Stimulated activated CD4-positive, alpha-beta T cell treated with anti-CD3 and anti-CD28 coated beads, TNF-alpha, amount 100 ng/mL, for 4 hours (primary cell): ENCODE measurements around the gene ZNF532.

Experiments used
- DNase-seq, 3 experiments: peaks; one replicate each; pipeline ENCODE4 v3.0.0-alpha.2; 2020; ENCODE audit warnings: low read depth in 3 of 3

ZNF532 gene

DNA sequence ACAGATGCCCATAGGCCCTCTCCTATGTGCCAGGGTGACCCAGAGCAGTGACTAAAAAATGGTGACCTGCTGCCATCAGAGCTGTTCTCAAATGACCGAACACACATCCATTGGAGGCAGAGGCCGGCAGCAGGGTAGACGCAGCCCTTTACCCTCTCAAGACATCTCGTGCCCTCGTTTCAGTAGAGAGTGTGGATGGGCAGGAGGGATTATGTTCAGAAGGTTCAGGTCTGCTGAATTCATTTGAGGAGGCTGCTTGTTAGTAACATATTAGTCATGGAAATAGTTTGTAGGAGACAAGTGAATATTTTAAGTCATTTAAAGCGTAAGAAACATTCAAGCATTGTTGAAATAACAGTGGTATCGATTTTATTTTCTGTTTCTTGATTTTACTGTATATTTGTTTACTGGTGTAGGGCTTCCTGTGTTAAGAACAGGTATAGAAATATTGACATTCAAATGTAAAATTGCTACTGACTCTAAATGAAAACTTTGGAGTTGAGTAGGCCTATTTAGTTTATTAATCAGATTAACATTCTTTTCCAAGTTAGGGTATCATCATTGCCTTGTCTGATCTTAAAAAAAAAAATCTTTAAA is 82.6 kb downstream of the ZNF532 start:
- no peak for DNase-seq

DNA sequence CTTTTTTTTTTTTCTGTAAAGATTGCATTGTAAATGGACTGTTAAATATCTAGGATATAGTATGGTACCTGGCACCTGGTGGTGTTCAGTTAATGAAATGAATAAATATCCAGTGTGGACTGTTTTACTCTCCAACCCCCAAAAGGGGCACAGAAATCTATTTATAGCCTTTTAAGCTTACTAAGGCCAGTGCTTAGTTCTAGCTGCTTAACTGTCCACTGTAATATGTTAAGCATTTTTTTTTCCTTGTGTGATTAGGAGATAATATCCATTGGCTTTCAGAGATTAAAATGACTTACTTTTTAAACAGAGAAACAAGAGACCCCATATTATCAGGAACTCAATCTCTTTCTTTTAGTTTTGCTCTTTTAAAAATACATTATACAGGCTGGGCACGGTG is 84.4 kb downstream of the ZNF532 start:
- no peak for DNase-seq

DNA sequence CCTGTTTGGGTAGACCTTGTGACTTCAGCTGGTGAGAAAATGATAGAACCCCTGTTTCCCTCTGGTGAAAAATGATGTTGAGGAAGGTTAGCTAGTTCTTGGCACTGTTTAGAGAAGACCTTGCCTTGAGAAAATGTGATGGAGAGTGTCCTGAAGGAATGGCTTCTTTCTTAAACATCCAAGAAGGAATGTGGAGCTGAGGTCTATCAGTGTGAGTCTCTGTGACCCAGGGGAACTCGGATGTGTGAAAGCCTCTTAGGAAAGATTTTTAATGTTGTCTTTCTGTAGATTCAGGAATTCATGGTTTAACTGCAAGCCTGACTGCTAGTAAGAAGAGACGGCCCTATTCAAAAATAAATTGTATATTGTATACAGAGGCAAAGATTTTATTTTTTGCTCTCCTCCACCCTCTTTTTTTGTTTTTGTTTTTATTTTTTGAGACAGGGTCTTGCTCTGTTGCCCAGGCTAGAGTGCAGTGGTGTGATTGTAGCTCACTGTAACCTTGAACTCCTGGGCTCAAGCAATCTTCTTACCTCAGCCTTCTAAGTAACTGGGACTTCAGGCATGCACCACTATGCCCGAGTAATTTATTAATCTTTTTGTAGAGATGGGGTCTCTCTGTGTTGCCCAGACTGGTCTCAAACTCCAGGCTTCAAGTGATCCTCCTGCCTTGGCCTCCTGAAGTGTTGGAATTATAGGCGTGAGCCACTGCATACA is 87.5 kb downstream of the ZNF532 start:
- DNase-seq: no peak

DNA sequence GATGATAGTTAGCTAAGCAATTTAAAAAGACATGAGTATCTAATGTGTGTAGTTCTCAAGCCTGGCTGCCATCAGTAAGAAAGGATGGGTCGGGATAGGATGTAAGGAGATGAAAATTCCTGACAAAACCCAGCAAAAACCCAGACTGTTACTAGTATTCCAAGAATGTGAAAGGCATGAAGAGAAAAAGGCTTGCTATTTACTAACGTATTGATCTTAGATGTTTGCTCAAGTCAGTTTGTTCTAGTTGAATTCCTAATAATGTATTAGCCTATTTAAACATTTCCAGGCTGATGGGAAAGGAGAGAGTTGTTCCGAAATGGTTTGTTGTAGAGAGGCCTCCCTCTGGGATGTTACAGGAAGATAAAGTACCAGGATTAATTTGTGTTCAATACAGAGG is 88.2 kb downstream of the ZNF532 start:
- no peak for DNase-seq

DNA sequence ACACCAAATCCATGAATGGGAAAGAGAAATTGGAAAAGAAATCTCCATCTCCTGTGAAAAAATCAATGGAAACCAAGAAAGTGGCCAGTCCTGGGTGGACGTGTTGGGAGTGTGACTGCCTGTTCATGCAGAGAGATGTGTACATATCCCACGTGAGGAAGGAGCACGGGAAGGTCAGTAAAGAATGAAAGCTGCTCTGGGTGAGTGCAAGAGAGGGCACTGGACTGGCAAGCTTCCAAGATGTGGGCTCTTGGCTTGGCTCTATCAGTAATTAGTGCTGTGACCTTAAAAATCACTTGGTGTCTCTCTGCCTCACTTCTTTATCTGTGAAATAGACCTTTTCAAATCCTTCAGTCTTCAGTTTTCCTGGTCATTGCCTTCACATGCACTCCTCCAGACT is 89.0 kb downstream of the ZNF532 start:
- DNase-seq: no peak

DNA sequence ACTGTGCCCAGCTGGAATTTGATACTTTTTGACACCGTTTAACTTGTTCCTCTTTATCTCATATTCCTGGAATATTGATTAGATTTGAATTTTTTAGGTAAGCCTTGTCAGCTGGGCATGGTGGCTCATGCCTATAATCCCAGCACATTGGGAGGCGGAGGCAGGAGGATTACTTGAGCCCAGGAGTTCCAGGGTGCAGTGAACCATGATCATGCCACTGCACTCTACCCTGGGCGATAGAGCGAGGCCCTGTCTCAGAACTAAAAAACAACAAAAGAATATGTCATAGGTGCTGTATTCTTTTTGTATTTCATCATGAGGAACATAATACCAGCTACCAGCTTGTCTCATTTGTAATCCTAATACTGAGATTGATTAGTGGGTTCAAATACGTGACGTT is 90.3 kb downstream of the ZNF532 start:
- DNase-seq: no peak

DNA sequence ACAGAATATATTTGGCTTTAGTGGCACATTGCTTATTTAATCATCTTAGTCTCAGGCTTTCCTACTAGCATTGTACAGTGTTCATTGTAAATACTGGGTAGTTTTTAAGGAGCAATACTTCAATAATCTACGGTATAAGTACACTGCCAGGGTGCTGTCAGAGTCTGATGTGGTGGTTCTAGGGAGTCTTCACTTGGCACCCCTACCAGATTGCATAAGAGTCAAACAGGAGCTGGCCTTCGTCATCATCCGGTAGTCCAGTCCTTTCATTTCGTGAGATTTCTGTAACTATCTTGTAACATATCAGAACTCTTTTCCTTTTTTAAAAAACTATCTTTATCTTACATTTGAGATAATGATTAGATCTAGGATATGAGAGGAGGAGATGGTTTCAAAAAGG is 91.1 kb downstream of the ZNF532 start:
- no peak for DNase-seq

DNA sequence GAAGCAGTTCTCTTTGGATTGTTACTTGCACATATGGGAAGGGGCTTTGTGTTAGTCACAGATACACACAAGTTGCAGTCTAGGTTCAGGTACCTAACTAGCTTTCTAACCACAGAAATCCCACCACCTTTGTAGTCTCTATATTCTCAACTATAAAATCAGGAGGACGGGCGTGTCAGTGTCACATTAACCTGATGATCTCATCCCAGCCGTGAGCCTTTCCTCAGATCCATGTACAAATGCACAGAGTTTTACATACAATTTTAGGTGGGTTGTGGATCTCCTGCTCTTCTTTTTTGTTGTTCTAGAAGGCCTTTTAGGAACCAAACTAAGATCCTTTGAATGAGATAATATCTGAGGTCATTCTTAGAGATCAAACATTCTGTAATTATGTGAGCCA is 94.0 kb downstream of the ZNF532 start:
- no peak for DNase-seq

DNA sequence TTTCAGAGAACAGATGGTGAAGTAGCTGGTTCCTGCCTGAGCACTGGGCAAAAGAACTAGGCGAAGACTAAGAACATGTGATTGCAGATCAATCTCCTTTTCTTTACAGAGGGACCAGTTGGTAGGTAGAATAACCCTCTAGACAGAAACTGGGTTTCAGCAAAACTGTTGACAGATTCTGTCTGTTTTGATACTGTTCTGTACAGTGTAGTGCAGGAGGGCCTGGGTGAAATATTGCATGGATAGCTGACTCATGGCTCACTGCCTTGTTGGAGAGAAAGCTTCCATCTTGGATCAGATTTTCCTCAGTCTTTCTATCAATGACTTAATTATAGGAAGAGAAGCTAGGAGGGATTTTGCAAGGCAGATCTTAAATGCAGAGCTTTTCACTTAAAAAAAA is 95.8 kb downstream of the ZNF532 start:
- DNase-seq: no peak

DNA sequence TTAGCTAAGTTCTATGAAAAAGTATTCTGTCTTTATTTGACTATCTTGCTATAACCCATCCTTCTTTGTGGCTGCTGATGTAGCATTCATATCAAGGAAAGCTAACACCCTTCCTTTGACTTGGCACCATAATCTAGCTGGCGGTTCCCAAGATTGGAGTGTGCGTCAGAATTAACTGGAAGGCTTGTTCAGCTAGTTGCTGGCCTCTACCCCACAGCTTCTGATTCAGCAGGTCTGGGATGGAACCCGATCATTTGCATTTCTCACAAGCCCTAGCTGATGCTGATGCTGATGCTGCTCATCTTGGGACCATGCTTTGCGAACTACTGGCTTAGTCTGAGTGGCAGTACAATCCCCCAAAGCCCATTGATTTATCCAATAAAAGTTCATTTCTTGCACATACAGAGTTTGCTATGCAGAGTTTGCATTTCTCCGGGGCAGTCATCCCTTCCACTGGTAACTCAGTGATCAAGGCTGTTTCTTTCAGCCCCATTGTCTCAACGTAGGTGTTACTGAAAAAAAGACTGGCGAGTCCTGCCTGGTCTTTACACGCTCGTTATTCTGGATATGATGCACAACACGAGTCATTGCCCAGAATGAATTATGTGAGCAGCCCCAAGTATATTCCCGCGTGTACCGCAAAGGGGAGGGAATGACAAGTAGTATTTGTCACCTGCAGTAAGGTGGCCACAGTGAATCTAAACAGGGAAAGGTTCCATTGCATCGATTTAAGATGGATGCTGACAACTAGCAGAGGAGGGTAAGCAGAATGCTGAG is 96.5 kb downstream of the ZNF532 start:
- DNase-seq: no peak

DNA sequence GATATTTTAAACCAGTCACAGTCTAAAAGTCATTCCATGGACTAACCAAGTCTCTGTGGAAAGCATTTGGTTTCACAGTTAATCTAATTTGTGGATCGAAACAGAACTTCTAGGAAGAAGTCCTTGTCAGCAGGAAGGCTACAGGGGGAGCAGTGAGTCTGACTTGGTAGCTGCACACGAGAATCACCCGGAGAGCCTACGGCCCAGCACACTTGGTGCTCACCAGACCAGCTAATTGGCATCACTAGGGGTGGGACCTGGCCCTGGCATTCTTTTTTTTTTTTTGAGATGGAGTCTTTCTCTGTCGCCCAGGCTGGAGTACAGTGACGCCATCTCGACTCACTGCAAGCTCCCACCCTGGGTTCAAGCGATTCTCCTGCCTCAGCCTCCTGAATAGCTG is 97.7 kb downstream of the ZNF532 start:
- no peak for DNase-seq

DNA sequence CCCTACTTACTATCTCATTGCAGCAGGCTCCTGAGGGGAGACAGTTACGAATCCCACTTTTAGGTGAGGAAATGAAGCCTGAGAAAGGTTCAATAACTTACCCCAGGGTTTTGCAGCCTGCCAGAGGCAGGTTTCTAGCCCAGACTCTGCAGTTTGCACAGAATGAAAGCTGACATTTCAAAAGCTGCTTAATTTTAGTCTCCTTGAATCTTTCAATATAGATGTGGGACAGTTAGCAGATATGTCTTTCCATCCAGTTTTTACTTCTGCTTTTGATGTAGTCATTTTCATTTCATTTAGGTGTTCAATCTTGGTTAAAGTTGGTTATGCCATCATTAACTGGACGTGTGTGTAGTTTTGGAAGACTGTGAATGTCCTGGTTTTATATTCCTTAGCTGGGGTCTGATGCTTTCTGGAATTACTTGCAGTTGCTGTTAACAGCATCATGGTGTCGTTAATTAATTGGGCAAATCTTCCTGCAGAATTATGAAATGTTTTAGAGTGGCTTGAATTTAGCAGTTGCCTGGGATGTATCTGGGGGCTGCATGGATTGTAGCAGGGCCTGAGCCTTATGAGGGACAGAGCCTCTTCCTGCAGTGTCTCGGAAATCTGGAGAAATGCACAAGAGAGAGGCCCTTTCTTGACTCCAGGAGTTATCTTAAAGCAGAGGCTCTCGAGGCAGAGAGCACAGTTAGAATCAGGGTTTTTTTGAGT is 100.8 kb downstream of the ZNF532 start:
- DNase-seq: no peak

DNA sequence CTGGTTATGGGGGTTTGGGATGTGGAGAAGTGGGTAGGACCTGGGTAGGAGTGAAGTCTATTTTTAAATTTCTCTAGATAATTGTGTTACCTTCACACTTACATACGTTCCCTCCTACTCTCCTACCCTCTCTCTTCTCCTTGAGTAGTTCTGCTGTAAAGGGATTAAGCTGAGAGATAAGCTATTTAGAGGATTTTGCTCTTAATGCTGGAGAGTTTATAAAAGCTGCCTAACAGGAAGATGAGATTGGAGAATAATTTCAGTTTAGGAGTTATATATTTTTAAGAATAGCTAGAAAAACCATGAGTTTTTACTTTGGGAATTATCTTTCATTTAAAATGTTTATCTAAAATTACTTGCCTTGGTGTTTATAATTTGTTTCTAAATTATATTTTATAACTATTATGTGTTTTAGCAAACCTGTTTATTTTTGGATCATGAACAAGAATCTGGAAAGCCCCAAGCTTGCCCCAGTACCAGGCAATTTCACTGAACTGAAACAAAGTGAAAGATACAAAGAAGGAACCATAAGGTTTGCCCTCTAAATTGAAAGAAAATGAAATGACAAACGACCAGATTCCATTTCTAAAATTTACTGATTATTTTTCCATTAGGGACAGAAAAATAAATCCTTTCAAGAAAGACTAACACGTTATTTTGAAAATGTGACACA is 101.5 kb downstream of the ZNF532 start:
- no peak for DNase-seq

DNA sequence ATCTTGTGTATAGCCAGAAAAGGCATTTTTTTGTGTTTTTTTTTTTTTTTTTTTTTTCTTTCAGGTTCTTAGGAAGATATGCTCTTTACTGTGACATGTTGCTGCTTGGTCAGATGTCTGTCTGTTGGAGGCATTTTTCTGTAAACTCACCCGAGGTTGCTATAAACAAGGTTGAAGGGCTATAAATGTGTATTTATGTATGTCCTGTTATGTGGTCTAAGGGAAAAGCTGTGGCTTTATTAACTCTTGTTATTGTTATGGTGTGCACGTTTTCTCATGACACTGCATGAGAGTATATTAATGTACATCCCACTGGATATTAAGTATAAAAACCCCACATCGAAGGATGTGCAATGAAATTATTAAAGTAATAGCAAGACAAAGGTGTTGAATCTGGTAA is 102.0 kb downstream of the ZNF532 start:
- no peak for DNase-seq

DNA sequence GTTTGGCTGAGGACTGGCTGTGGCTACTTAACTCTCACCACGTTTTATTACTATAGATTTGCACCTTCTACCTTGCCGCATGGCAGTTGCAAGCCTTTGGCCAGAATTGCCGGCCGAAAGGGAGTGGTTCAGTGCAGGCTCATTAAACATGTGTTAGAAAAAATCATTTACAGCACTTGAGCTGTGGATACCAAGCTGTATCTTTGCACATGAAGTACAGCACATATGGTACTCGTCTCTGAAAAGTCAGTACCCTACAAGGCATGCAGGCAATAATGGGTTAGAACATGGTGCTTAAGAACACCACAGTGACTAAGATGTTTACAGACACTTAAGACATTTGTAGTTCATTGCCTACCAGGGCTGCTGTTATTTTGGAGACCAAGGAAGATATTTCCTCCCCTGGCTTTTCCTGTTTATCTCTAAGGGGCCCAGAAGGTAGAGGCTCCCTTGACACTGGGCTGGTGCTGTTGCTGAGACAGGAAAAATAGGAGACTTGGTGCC is 103.1 kb downstream of the ZNF532 start:
- DNase-seq: no peak

DNA sequence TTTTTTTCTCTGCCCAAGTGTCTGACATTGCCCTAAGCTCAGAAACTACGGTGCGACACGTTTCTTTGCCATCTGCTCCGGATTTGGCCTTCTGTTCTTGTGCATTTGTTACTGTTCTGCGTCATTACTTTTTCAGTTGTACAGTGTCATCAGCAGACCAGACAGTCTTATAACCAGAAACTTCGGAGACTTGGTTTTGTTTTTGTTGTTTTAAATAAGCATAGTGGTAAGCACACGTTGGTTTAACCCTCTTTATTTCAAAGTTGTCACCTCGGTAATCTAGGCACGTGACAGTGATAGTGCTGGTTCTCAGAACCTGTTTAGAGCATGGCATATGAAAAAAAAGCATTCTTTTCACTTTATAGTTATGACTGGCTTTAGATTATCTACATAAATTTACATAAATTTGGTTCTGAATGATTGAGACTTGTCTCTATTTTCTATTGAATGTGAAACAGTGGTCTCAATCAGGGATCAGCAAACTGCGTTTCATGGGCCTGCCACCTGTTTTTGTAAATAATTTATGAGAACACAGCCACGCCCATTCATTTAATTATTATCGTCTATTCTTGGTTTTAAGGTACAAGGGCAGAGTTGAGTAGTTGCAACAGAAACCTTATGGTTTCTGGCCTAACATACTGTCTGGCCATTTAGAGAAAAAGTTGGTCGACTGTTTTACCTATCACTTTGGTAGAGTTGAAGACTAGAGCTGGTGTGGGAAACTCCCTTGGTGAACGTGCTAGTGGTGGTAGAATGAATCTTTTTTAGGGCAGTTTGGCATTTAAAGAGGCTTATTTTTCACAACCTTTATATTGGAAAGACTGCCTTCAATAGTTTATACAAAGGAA is 106.5 kb downstream of the ZNF532 start:
- no peak for DNase-seq

DNA sequence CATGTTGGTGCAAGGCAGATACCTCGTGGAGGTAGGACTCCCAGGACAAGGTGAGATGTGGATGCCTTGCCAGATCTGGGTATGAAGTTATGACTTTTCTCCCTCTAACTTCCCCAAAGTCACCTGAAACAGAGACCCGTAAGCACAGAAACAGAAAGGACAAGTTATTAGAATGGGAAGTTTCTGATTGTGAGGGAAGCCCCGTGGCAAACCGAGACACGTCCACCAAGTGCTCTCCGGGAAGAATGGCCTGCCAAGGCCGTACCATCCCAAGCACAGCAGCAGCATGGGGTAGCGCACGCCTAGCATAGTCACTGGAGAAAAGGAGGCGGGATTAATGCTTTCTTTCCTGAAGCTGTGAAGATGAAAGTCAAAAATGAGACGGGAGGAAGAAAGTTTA is 110.6 kb downstream of the ZNF532 start:
- DNase-seq: no peak

DNA sequence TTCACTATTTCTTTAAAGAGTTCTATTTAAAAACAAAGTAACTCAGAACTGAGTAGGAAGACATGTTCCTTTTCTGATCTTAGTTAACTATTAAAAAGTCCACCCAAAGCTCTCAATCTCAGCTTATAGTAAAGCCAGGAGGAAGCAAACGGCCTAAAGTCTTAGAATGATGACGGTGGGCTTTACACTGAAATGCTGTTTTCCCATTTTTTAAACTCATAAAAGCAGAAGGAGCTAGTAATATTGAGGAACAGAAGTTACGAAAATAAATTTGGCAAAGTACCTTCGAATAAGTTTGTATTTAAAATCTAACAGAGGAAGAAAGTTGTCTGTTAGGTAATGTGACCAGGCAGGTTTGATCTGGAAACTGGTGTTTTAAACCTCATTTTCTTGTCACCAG is 111.1 kb downstream of the ZNF532 start:
- DNase-seq: no peak

DNA sequence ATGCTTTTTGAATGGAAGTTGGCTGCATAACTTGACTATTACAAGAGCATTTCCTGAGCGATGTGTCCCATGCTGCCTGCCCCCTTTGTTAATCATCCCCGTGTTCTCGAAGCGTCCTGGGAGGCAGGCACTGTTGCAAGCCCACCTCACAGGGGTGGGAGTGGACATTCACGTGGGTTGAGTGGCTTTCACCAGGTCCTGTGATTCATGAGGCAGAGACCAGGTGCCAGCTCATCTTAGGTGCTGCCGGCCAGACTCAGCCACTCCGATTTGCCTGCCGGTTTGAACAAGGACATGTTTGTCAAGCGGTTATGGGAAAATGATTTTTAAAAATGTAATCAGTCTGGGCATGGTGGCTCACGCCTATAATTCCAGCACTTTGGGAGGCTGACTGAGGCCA is 112.5 kb downstream of the ZNF532 start:
- DNase-seq: no peak

DNA sequence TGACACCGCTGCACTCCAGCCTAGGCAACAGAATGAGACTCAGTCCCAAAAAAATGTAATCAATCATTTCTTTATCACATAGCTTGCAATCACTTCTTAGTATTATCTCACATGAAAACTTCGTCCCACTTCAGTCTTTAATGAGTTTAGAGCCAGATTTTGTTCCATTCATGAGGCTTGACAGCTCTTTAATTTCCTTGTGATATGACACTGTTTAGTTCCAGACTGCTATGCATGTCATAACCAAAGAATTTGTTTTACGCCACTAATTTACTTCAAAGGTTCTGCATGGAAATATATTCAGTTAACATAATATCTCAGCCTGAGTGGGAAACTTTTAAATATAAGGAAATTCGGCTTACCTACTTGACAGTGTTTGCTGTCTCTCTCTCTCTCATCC is 113.1 kb downstream of the ZNF532 start:
- no peak for DNase-seq

DNA sequence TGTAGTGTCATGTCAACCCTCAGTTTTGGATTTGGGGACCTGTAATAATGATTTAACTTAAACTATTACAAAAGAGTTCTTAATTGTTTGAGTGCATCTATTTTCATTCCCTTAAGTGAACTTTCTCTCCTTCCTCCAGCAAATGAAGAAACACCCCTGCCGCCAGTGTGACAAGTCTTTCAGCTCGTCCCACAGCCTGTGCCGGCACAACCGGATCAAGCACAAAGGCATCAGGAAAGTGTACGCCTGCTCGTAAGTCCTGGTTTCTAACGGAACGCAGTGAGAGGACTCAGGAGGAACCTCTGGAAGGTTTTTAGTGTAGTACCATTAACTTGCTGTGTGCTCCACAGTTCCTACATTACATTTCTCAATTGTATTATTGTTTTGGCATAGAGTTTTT is 114.2 kb downstream of the ZNF532 start:
- DNase-seq: no peak
